ENCODE results near the gene SLC16A5. TPM values are rescaled to one million over a fixed set of nuclear protein-coding genes. Genes with fewer than 3 reads are reported as not detected.

SLC16A5 gene
- total RNA-seq, 4 donors from 2014 or later, result 41.1 to 101 (median 62.6) TPM

DNA sequence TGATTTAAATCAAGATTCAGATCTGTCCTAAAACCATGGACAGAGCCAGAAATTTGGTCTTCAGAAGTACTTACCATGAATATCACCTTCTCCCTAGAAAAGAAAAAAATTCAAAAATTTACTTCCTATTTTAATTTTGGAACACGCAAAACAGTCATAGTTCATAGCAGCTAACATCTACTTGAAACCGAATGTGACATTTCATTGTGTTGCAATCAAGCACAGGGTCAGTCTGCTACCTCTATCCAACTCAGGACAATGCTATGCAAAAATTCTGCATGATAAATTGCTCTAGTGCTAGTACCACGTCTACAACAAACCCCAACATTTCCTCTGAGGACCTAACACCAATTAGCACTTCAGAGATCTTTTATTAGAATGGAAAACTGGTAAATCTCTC lies 58.8 kb downstream of the SLC16A5 start:
- TF ChIP-seq CTCF (IDR thresholded peaks at IDR 0.05) (no peak), POLR2A (IDR thresholded peaks at IDR 0.05) (no peak)
- intact Hi-C loops (cut with DNase I; ENCODE audit: low total_unique reads), result no loop called here
- no peak overlapping the region for H3K4me3 ChIP-seq (ENCODE audit: low read depth, poor library complexity, severe bottlenecking)
- DNase-seq (ENCODE audit: low spot score in 2 of 2), result no peak
- 81 to 90% methylated on average over 3 of the region's 3 CpGs for WGBS, 2 donors

DNA sequence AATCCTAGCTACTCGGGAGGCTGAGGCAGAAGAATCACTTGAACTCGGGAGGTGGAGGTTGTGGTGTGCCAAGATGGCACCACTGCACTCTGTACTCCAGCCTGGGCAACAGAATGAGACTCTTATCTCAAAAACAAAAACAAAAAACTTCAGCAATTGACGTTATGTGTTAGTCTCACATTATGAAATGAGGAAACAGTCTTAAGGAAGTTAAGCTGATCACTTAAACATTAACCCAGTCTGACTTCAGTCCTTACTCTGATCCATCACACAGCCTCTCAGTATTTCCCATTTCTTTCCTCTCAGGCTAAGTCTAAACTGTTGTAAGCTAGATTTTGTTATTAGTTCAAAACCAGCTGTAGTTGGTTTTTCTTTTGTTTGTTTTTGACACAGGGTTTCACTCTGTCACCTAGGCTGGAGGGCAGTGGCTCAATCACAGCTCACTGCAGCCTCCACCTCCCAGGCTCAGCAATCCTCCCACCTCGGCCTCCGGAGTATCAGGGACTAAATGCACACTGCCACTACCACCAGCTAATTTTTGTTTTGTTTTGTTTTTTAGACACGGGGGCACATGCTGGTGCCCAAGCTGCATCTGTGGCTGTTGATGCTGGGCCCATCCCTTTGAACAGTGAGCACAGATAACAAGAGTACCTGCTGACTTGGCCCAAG lies 60.3 kb downstream of the SLC16A5 start:
- H3K4me3 ChIP-seq (ENCODE audit: low read depth, poor library complexity, severe bottlenecking), result no peak overlapping the region
- intact Hi-C loops (cut with DNase I; ENCODE audit: low total_unique reads), result no loop called here
- TF ChIP-seq POLR2A (IDR thresholded peaks at IDR 0.05), result no peak
- no peak for TF ChIP-seq CTCF (IDR thresholded peaks at IDR 0.05)
- WGBS, 2 donors, result 88 to 92% methylated on average over 6 of the region's 6 CpGs
- no peak for DNase-seq (ENCODE audit: low spot score in 2 of 2)

- 91 to 93% methylated on average over 6 of the region's 6 CpGs for WGBS, 2 donors
These were observed 64.2 kb downstream of the SLC16A5 start for GRCh38 chr17:75151930-75152329.

GRCh38 chr17:75152523-75152921 lies 64.8 kb downstream of the SLC16A5 start:
- intact Hi-C loops (cut with DNase I; ENCODE audit: low total_unique reads), result no loop called here
- no peak overlapping the region for H3K4me3 ChIP-seq (ENCODE audit: low read depth, poor library complexity, severe bottlenecking)
- no peak for DNase-seq (ENCODE audit: low spot score in 2 of 2)
- TF ChIP-seq CTCF (IDR thresholded peaks at IDR 0.05) (no peak), POLR2A (IDR thresholded peaks at IDR 0.05) (no peak)
- WGBS, 2 donors, result 83 to 91% methylated on average over 6 of the region's 6 CpGs

More at GRCh38 chr17:75151930-75152329, 64.2 kb downstream of the SLC16A5 start:
- TF ChIP-seq CTCF (IDR thresholded peaks at IDR 0.05) (no peak), POLR2A (IDR thresholded peaks at IDR 0.05) (no peak)
- H3K4me3 ChIP-seq (ENCODE audit: low read depth, poor library complexity, severe bottlenecking), result no peak overlapping the region
- DNase-seq (ENCODE audit: low spot score in 2 of 2), result no peak
- intact Hi-C loops (cut with DNase I; ENCODE audit: low total_unique reads), result no loop called here

- WGBS, 2 donors, result 6% methylated on average over 28 of the region's 28 CpGs
- DNase-seq (ENCODE audit: low spot score in 2 of 2), result peak in 1 of 2 donors; percentile 24
- intact Hi-C loops (cut with DNase I; ENCODE audit: low total_unique reads), result no loop called here
- H3K4me3 ChIP-seq (ENCODE audit: low read depth, poor library complexity, severe bottlenecking), result peak overlapping the region; percentile 82
- no peak for TF ChIP-seq POLR2A (IDR thresholded peaks at IDR 0.05)
- no peak for TF ChIP-seq CTCF (IDR thresholded peaks at IDR 0.05)
These were observed 65.4 kb downstream of the SLC16A5 start for GRCh38 chr17:75152922-75153779.
